ENCODE data around the gene AGO4.
"Not testable (repeated sequence)": the region's sequence is repeated elsewhere in the genome, so short reads cannot be mapped to it uniquely, and the experiment has no call there.

AGO4 gene

GRCh38 chr1:35810096-35810881 lies 2.5 kb downstream of the AGO4 start:
- CTCF ChIA-PET, result no interaction called here

GRCh38 chr1:35812754-35813153 lies 4.9 kb downstream of the AGO4 start:
- CTCF ChIA-PET; DNase-seq (ENCODE audit: extremely low spot score); POLR2A ChIA-PET: not testable (repeated sequence)

More at GRCh38 chr1:35810096-35810881, 2.5 kb downstream of the AGO4 start:
- TF ChIP-seq FOXA1 (IDR thresholded peaks at IDR 0.05), result no peak
- no peak for TF ChIP-seq NFRKB (IDR thresholded peaks at IDR 0.05)
- no peak for TF ChIP-seq SP1 (IDR thresholded peaks at IDR 0.05)
- TF ChIP-seq HDGF (IDR thresholded peaks at IDR 0.05; ENCODE audit: borderline replicate concordance), result no peak
- TF ChIP-seq FOXK2 (IDR thresholded peaks at IDR 0.05), result no peak
- TF ChIP-seq ARNT (IDR thresholded peaks at IDR 0.05), result no peak
- TF ChIP-seq ZNF384 (IDR thresholded peaks at IDR 0.05), result no peak
- TF ChIP-seq LEF1 (IDR thresholded peaks at IDR 0.05; ENCODE audit: borderline replicate concordance), result no peak
- no peak for TF ChIP-seq SUZ12 (IDR thresholded peaks at IDR 0.05)
- TF ChIP-seq ELF4 (IDR thresholded peaks at IDR 0.05), result no peak
- no peak for TF ChIP-seq L3MBTL2 (conservative IDR thresholded peaks at IDR 0.05)
- TF ChIP-seq FOXM1 (IDR thresholded peaks at IDR 0.05; ENCODE audit: borderline replicate concordance), result no peak
- TF ChIP-seq CTBP1 (IDR thresholded peaks at IDR 0.05; ENCODE audit: borderline replicate concordance), result no peak
- TF ChIP-seq PKNOX1 (IDR thresholded peaks at IDR 0.05), result no peak
- no peak for TF ChIP-seq BHLHE40 (IDR thresholded peaks at IDR 0.05; ENCODE audit: borderline replicate concordance)
- DNase-seq (ENCODE audit: extremely low spot score), result no peak
- POLR2A ChIA-PET, result interaction anchor here (1.3 kb wide), 1 partner anchor 9 kb away, joined by 4 read pairs; no protein-coding TSS in a partner anchor

- no peak for DNase-seq (ENCODE audit: extremely low spot score)
- CTCF ChIA-PET, result no interaction called here
- TF ChIP-seq CTBP1 (IDR thresholded peaks at IDR 0.05; ENCODE audit: borderline replicate concordance) (no peak), PKNOX1 (IDR thresholded peaks at IDR 0.05) (no peak), ARNT (IDR thresholded peaks at IDR 0.05) (no peak), ZNF384 (IDR thresholded peaks at IDR 0.05) (no peak), SUZ12 (IDR thresholded peaks at IDR 0.05) (no peak), HDGF (IDR thresholded peaks at IDR 0.05; ENCODE audit: borderline replicate concordance) (no peak), FOXK2 (IDR thresholded peaks at IDR 0.05) (no peak), LEF1 (IDR thresholded peaks at IDR 0.05; ENCODE audit: borderline replicate concordance) (no peak), FOXM1 (IDR thresholded peaks at IDR 0.05; ENCODE audit: borderline replicate concordance) (no peak), FOXA1 (IDR thresholded peaks at IDR 0.05) (no peak), NFRKB (IDR thresholded peaks at IDR 0.05) (no peak), ELF4 (IDR thresholded peaks at IDR 0.05) (no peak), L3MBTL2 (conservative IDR thresholded peaks at IDR 0.05) (no peak), BHLHE40 (IDR thresholded peaks at IDR 0.05; ENCODE audit: borderline replicate concordance) (no peak), TARDBP (IDR thresholded peaks at IDR 0.05) (no peak), SP1 (IDR thresholded peaks at IDR 0.05) (no peak)
- POLR2A ChIA-PET, result no interaction called here
Observed at GRCh38 chr1:35825255-35825654, 17.4 kb downstream of the AGO4 start.

- TF ChIP-seq SP1 (IDR thresholded peaks at IDR 0.05) (no peak), ARNT (IDR thresholded peaks at IDR 0.05) (no peak), FOXM1 (IDR thresholded peaks at IDR 0.05; ENCODE audit: borderline replicate concordance) (no peak), L3MBTL2 (conservative IDR thresholded peaks at IDR 0.05) (no peak), HDGF (IDR thresholded peaks at IDR 0.05; ENCODE audit: borderline replicate concordance) (no peak), NFRKB (IDR thresholded peaks at IDR 0.05) (no peak), FOXA1 (IDR thresholded peaks at IDR 0.05) (no peak), SUZ12 (IDR thresholded peaks at IDR 0.05) (no peak), FOXK2 (IDR thresholded peaks at IDR 0.05) (no peak), PKNOX1 (IDR thresholded peaks at IDR 0.05) (no peak), TARDBP (IDR thresholded peaks at IDR 0.05) (no peak), ZNF384 (IDR thresholded peaks at IDR 0.05) (no peak), CTBP1 (IDR thresholded peaks at IDR 0.05; ENCODE audit: borderline replicate concordance) (no peak), BHLHE40 (IDR thresholded peaks at IDR 0.05; ENCODE audit: borderline replicate concordance) (no peak), LEF1 (IDR thresholded peaks at IDR 0.05; ENCODE audit: borderline replicate concordance) (no peak), ELF4 (IDR thresholded peaks at IDR 0.05) (no peak)
- CTCF ChIA-PET, result no interaction called here
- DNase-seq (ENCODE audit: extremely low spot score), result no peak
- POLR2A ChIA-PET, result interaction anchor here (1.5 kb wide), 1 partner anchor 63 kb away, joined by 4 read pairs; no protein-coding TSS in a partner anchor
Observed at GRCh38 chr1:35832276-35832905, 24.6 kb downstream of the AGO4 start.

GRCh38 chr1:35833395-35833794 lies 25.6 kb downstream of the AGO4 start:
- ChIA-PET CTCF (no interaction called here), POLR2A (interaction anchor here (1.5 kb wide), 1 partner anchor 64 kb away, joined by 4 read pairs; no protein-coding TSS in a partner anchor)
- no peak for DNase-seq (ENCODE audit: extremely low spot score)
- no peak for TF ChIP-seq BHLHE40 (IDR thresholded peaks at IDR 0.05; ENCODE audit: borderline replicate concordance)
- no peak for TF ChIP-seq PKNOX1 (IDR thresholded peaks at IDR 0.05)
- no peak for TF ChIP-seq TARDBP (IDR thresholded peaks at IDR 0.05)
- TF ChIP-seq HDGF (IDR thresholded peaks at IDR 0.05; ENCODE audit: borderline replicate concordance), result no peak
- no peak for TF ChIP-seq ARNT (IDR thresholded peaks at IDR 0.05)
- no peak for TF ChIP-seq L3MBTL2 (conservative IDR thresholded peaks at IDR 0.05)
- TF ChIP-seq SUZ12 (IDR thresholded peaks at IDR 0.05), result no peak
- no peak for TF ChIP-seq ZNF384 (IDR thresholded peaks at IDR 0.05)
- TF ChIP-seq SP1 (IDR thresholded peaks at IDR 0.05), result no peak
- TF ChIP-seq ELF4 (IDR thresholded peaks at IDR 0.05), result no peak
- no peak for TF ChIP-seq CTBP1 (IDR thresholded peaks at IDR 0.05; ENCODE audit: borderline replicate concordance)
- TF ChIP-seq LEF1 (IDR thresholded peaks at IDR 0.05; ENCODE audit: borderline replicate concordance), result no peak
